ENCODE measurements around the gene CMIP.

DNA sequence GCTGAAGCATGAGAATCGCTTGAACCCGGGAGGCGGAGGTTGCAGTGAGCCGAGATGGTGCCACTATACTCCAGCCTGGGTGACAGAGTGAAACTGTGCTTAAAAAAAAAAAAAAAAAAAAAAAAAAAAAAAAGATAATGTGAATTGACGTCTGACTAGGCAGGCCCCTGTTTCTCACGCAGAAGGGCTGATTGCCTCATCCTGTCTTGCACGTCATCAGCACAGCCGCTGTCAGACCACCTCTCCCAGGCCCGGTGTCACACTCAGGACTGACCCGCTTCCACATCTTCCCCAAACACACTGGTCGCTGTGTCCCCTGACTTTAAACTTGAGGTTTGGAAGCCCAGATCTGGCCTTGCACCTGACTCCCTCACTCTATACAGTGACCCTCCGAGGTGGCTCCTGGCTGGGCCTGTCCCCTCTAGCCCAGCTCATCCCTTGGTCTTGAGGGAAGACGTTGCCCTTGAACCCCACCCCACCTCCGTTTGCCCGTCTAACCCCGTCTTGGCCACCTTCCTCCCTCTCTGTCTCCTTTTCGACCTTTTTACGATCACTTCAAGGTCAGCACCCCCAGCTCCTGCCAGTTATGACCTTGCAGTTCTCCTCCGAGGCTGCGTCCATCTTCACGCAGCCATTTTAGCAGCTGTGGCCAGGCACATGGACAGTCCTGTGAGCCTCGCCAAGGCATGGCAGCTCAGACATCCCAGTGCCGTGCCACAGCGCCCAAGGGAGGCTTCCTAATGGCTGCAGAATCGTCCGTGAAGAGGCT lies 184.6 kb downstream of the CMIP start:
- TF ChIP-seq, protein P1, sequence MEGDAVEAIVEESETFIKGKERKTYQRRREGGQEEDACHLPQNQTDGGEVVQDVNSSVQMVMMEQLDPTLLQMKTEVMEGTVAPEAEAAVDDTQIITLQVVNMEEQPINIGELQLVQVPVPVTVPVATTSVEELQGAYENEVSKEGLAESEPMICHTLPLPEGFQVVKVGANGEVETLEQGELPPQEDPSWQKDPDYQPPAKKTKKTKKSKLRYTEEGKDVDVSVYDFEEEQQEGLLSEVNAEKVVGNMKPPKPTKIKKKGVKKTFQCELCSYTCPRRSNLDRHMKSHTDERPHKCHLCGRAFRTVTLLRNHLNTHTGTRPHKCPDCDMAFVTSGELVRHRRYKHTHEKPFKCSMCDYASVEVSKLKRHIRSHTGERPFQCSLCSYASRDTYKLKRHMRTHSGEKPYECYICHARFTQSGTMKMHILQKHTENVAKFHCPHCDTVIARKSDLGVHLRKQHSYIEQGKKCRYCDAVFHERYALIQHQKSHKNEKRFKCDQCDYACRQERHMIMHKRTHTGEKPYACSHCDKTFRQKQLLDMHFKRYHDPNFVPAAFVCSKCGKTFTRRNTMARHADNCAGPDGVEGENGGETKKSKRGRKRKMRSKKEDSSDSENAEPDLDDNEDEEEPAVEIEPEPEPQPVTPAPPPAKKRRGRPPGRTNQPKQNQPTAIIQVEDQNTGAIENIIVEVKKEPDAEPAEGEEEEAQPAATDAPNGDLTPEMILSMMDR (IDR thresholded peaks at IDR 0.05; ENCODE audit: poor library complexity, severe bottlenecking), result no peak
- TF ChIP-seq, protein P2, sequence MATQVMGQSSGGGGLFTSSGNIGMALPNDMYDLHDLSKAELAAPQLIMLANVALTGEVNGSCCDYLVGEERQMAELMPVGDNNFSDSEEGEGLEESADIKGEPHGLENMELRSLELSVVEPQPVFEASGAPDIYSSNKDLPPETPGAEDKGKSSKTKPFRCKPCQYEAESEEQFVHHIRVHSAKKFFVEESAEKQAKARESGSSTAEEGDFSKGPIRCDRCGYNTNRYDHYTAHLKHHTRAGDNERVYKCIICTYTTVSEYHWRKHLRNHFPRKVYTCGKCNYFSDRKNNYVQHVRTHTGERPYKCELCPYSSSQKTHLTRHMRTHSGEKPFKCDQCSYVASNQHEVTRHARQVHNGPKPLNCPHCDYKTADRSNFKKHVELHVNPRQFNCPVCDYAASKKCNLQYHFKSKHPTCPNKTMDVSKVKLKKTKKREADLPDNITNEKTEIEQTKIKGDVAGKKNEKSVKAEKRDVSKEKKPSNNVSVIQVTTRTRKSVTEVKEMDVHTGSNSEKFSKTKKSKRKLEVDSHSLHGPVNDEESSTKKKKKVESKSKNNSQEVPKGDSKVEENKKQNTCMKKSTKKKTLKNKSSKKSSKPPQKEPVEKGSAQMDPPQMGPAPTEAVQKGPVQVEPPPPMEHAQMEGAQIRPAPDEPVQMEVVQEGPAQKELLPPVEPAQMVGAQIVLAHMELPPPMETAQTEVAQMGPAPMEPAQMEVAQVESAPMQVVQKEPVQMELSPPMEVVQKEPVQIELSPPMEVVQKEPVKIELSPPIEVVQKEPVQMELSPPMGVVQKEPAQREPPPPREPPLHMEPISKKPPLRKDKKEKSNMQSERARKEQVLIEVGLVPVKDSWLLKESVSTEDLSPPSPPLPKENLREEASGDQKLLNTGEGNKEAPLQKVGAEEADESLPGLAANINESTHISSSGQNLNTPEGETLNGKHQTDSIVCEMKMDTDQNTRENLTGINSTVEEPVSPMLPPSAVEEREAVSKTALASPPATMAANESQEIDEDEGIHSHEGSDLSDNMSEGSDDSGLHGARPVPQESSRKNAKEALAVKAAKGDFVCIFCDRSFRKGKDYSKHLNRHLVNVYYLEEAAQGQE (IDR thresholded peaks at IDR 0.05; ENCODE audit: borderline replicate concordance), result no peak
- TF ChIP-seq RAD21 (conservative IDR thresholded peaks at IDR 0.05) (no peak), POLR2AphosphoS5 (IDR thresholded peaks at IDR 0.05) (no peak), EZH2 (IDR thresholded peaks at IDR 0.05; ENCODE audit: borderline replicate concordance, insufficient read depth, low read length, poor library complexity, severe bottlenecking) (no peak), EP300 (conservative IDR thresholded peaks at IDR 0.05; ENCODE audit: poor library complexity, severe bottlenecking) (no peak), MXI1 (conservative IDR thresholded peaks at IDR 0.05; ENCODE audit: poor library complexity, severe bottlenecking) (no peak)
